K562 treated with DMSO at 1 percent for 24 hours (cell line): ENCODE data around the gene EEFSEC. TPM values are rescaled to one million over a fixed set of nuclear protein-coding genes. Genes with fewer than 3 reads are reported as not detected.

Source experiments
- total RNA-seq: library from RNA; unstranded; fragments of 300-600 nt; gene quantifications from 2 replicates; pipeline ENCODE4 v1.2.3, GENCODE V29; 2022; ENCODE audit warnings: low read depth; ENCODE audit not compliant: insufficient read depth

EEFSEC gene, protein sequence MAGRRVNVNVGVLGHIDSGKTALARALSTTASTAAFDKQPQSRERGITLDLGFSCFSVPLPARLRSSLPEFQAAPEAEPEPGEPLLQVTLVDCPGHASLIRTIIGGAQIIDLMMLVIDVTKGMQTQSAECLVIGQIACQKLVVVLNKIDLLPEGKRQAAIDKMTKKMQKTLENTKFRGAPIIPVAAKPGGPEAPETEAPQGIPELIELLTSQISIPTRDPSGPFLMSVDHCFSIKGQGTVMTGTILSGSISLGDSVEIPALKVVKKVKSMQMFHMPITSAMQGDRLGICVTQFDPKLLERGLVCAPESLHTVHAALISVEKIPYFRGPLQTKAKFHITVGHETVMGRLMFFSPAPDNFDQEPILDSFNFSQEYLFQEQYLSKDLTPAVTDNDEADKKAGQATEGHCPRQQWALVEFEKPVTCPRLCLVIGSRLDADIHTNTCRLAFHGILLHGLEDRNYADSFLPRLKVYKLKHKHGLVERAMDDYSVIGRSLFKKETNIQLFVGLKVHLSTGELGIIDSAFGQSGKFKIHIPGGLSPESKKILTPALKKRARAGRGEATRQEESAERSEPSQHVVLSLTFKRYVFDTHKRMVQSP
- total RNA-seq, result 38.6 and 40.2 TPM in 2 replicates

DNA sequence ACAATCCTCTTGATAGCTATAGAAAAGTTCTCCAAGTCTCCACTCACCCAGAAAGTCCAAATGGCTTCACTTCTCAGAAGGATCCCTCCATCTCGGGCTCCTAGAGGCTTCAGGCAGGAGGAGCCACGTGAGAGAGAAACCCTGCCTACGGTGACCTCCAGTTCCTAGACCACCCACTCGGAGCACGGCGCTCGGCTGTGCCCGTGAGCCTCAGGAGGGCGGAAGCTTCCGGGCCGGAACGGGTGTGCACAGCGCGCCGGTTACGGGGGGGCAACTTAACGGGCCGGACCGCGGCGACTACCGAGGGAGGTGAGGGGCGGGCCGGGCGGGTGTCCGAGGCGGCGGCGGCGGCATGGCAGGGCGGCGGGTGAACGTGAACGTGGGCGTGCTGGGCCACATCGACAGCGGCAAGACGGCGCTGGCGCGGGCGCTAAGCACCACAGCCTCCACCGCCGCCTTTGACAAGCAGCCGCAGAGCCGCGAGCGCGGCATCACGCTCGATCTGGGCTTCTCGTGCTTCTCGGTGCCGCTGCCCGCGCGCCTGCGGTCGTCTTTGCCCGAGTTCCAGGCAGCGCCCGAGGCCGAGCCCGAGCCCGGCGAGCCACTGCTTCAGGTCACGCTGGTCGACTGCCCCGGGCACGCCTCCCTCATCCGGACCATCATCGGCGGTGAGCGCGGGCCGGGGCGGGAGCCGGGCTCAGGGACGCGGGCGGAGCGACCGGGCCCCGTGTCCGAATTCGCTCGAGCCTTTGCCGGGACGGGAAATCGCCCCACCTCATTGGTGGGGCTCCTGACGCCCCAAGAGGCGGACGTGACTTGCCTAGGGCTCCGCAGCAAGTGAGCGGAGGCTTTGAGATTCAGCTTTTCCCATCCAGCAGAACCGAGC is at the start of gene EEFSEC:
Gene EEFSEC, plus strand, starts transcription at position 326 of the 886 bp plus-strand sequence. Its CDS starts 27 bp downstream, at position 353.

DNA sequence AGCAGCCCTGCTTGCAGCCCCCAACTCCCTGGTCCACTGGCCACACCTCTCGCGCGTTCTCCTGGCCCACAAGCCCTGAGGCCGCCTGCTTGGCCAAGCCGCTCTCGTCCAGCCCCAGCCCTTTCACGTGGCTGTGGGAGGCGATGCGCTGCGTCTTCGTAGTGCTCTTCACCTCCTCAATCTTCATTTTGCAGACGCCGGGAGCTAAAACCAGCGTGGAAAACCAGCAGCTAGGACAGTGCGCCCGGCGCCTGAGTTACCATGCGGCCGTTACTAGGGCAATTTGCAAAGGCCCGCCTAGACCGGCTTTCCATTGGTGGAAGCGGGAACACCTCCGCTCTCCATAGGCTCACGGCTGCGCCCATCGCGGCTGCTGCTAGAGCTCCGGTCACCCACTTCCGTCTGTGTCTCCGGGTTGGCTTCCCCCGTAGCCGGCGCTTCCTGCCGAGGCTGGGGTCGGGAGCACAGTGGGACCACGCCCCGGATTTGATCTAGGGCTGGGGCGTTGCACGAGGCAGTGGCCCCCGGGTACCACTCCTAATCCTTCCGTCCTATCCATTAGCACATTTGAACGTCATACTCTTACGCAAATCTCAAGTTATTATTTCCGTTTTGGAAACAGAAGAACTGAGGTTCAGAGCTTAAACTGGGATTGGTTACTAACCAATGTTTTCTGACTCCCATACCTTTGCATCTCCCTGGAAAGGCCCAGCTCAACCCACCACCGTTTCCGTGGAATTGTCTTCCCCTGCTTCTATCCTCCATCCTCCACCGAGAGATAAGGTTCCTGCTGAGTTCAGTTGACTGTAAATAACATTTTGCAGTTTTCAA is 29.5 kb upstream of the EEFSEC start, which contains the start of gene RUVBL1:
Gene RUVBL1, minus strand, starts transcription at position 275 of the 831 bp plus-strand sequence. Its CDS starts 88 bp downstream, at position 187.

Other genes starting within 250 kb of the EEFSEC start
- gene KBTBD12, start 238.2 kb upstream of the EEFSEC start, total RNA-seq, result not detected in 2 replicates
- 117 and 119 TPM in 2 replicates for gene SEC61A1, start 101.0 kb upstream of the EEFSEC start, total RNA-seq
- 43.2 and 44.4 TPM in 2 replicates for gene RUVBL1, start 29.7 kb upstream of the EEFSEC start, total RNA-seq